HG03097 (cell line): Measurements from ENCODE around the gene RAB11FIP3.
"Not testable (repeated sequence)": the region's sequence is repeated elsewhere in the genome, so short reads cannot be mapped to it uniquely, and the experiment has no call there.

Experiments used
- ATAC-seq: cut with Tn5 transposase; IDR thresholded peaks from one replicate; pipeline ENCODE4 v1.9.1; 2021; ENCODE audit not compliant: unreplicated experiment, low FRiP score

RAB11FIP3 gene

DNA sequence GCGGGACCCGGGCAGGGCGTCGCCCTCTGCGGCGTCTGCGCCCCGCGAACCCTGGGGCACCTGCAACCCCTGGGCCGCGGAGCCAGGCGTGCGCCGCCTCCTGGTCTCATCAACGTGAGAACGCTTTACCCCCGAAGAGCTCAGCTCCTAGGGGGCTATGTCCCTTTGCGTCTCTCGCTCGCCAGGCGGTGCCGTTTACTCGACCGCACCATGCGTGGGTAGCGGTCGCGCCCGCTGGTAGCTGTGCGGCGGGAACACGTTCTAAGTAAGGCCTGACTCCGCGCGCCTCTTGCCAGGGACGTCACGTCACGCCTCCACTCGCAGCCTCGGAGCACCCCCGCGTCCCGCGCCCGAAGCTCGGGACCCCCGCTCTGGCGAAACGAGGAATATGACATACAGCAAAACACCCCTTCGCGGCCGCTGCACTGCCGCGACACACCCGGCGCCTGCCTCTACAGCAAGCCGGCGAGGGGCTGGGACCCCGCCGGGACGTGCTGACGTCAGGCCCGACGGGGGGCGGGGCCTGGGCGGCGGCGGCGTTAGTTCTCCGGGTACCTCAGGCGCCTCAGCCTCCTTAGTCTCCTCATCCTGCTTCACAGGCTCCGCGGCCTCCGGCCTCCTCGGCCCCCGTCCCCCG, at the start of gene RAB11FIP3:
Gene RAB11FIP3, plus strand, starts transcription at position 568 of the 637 bp plus-strand sequence. CDS start 358 bp downstream, outside the sequence.
- ATAC-seq, result peak; percentile 84

DNA sequence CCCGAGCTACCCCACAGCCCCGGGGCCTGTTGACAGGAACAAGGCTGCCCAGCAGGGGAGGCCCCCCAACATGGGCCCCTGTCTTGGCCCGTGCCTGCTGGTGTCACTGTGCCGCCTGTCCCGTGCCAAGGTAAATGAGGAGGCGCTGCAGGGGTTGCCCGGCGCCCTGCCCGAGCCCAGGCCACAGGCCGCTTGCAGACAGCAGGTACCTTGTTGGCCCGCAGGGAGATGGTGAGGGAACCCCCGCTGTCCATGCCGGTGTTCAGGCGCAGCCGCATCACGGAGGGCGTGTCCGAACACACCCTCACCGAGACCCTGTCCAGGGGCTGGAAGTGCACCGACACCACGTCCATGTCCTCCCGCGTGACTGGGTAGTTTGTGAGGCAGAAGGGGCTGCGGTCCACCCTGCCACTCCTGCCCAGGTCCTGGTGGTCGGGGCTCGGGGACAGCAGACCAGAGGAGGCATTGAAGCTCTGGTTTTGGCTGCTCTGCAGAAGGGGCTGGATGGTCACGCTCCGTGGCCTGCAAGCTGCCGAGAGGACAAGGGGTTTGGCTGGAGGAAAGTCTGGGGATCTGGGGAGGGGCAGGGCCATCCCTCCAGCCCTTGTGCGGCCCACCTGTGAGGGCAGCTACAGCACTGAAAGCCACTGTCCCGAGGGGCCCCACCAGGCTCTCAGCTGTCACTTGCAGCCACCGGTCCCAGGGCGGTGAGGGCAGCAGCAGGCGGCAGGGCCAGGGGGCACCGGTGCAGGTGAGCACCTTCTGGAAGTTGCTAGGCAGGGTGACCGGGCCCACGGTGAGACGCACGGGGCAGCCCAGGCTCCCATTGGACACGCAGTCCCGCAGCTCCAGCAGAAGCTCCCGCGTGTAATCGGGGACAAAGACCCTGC, 49.3 kb upstream of the RAB11FIP3 start:
- ATAC-seq, result no peak

GRCh38 chr16:376817-377418, 48.5 kb upstream of the RAB11FIP3 start:
- ATAC-seq, result no peak

DNA sequence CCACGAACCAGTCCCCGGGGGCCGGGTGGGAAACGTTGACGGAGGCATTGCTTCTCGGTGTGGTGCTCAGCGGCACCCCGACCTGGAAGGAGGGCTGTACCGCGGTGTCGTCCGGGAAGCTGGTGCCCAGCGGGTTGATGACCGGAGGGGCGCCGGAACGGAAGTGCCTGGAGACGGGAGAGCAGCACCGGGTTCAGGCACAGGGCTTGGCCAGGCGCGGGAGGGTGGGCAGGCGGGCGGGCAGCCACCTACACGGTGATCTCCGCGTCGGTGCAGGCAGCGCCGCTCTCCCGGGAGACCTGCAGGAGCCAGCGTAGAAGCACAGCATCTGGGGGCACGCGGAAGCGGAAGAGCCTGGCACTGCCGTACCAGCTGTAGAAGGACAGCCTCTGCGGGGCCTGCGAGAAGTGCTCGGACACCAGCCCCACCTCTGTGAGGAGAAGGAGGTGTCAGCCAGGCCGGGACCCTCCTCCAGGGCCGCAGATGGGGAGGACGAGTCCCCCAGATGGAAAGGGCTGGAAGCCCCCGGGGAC, 48.0 kb upstream of the RAB11FIP3 start:
- no peak for ATAC-seq

DNA sequence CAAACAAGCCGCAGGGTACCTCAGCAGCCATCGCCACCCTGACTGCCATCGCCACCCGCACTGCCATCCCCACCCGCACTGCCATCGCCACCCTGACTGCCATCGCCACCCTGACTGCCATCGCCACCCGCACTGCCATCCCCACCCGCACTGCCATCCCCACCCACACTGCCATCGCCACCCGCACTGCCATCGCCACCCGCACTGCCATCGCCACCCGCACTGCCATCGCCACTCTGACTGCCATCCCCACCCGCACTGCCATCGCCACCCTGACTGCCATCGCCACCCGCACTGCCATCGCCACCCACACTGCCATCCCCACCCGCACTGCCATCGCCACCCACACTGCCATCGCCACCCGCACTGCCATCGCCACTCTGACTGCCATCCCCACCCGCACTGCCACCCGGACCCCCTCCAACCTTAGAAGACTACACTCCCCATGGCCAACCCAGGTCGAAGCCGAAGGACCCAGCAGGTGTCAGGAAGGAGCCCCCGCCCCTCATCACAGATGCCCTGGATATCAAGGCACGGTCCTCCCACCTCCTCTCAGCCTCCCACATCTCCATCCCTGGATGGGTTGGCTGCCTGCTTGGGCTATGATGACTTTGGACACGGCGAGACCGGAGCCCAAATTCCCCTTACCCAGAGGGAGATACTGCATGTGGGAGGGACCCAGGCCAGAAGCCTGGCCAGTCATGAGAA, 47.2 kb upstream of the RAB11FIP3 start:
- not testable (repeated sequence) for ATAC-seq

DNA sequence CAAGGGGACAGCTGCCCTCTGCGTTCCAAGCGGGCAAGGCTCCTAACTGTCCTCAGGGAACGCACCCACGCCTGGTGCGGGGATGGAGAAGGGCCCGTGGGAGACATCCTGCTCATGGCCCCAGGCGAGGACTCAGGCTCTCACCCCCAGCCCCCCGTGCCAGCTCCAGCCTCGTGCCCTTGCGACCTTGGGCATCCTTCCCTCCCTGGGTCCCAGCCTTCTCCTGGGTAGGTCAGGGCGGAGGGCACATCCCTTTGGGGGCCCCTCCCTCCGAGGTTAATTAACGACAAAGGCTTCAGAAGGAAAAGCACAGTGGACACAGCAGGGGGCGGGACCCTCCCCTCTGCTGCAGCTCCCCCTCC, 46.6 kb upstream of the RAB11FIP3 start:
- ATAC-seq, result no peak

GRCh38 chr16:379183-379960, 46.1 kb upstream of the RAB11FIP3 start:
- no peak for ATAC-seq

DNA sequence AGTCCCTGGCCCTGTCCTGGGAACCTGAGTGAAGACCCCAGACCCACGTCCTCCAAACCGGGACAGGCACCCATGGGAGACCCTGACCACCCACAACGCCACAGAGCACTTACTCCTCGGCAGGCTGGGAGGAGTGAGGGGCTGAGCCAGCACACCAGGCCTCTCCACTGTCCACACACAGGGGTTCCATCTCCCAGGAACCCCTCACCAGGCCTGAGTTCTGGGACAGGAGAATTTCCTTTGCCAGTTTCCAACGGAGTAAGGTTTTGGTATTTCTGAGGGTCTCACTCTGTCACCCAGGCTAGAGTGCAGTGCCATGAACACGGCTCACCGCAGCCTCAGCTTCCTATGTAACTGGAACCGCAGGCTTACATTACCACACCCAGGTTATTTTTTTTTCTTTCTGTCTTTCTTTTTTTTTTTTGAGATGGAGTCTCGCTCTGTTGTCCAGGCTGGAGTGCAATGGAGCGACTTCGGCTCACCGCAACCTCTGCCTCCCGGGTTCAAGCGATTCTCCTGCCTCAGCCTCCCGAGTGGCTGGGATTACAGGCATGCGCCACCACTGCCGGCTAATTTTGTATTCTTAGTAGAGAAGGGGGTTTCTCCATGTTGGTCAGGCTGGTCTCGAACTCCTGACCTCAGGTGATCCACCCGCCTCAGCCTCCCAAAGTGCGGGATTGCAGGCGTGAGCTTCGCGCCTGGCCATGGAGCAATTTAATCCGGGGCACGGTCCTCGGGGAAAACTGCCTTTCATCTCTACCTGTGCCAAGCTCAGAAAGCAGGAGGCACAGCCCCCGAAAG, 45.3 kb upstream of the RAB11FIP3 start:
- no peak for ATAC-seq

DNA sequence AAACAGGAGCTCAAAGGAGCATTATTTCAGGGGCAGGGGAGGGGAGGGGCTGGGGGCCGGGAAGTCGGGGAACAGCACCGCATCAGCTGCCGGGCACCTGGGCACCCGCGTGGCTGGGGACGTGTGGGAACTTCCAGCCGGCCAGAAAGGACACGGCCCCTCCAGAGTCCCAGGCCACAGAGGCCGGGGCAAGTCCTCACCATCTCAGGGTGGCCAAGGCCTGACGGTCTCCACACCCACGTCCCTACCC, 44.8 kb upstream of the RAB11FIP3 start:
- no peak for ATAC-seq

- ATAC-seq, result peak; percentile 15
These were observed 44.2 kb upstream of the RAB11FIP3 start for GRCh38 chr16:381012-381788.

DNA sequence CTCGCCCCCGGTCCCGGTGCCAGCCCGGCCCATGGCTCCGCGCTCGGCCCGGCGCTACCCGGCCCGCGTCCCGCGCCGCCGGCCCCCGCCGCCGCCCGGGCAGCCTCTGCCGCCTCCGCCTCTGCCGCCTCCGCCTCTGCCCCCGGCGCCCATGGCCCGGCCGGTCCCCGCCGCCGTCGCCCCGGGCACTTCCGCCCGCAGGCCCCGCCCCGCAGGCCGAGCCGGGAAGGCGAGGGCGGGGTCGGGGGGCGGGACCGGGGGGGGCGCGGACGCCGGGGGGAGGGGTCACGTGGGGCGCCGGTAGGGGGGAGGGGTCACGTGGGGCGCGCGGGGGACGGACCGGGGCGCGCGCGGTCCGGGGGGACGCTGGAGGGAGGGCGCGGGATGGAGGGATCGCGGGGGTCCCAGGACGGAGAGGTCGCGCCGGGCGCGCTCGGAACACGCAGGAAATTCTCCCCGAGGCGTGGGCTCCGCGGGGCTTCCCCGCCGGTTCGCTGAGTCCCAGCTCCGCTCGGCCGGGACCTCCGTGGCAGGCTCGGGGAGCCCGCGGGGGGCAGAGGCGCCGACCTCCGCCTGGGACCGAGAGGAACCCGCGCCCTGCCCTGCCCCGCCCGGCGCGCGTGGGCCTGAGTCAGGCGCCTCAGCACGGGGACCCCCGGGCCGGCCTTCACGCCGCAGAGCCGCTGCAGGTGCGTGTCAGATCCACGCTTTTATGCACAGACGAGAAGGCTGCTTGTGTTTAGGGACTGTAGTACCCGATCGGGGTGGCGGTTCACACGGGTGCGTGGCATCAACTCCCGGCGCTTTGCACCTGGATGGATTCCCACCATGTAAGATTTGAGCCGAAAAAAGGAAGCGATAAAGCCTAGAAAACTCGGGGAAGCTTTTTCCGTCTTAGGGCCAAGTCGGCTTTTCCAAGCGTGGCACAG, 43.4 kb upstream of the RAB11FIP3 start, which contains the start of gene PGAP6:
Gene PGAP6, minus strand, starts transcription at position 190 of the 929 bp plus-strand sequence. Its CDS starts 157 bp downstream, at position 33.
- peak; percentile 38 for ATAC-seq

- peak; percentile 37 for ATAC-seq
These were observed 42.0 kb upstream of the RAB11FIP3 start for GRCh38 chr16:383326-384051.

GRCh38 chr16:386641-387156, 38.8 kb upstream of the RAB11FIP3 start:
- no peak for ATAC-seq

DNA sequence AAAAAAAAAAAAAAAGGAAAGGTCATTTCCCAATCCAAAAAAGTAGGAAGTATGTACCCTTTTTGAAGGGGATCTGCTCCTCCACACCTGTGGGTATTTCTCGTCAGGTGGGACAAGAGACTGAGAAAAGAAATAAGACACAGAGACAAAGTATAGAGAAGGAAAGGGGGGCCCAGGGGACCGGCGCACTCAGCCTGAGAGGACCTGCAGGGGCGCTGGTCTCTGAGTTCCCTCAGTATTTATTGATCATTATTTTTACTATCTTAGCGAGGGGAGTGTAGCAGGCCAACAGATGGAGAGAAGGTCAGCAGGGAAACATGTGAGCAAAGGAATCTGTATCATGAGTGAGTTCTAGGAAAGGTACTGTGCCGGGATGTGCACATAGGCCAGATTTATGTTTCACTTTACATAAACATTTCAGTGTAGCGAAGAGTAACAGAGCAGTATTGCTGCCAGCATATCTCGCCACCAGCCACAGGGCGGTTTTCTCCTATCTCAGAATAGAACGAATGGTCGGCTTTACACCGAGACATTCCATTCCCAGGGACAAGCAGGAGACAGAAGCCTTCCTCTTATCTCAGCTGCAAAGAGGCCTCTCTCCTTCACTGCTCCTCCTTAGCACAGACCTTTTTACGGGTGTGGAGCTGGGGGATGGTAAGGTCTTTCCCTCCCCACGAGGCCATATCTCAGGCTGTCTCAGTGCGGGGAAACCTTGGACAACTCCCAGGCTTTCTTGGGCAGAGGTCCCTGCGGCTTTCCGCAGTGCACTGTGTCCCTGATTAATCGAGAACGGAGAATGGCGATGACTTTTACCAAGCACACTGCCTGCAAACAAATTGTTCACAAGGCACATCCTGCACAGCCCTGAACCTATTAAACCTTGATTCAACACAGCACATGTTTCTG, 37.4 kb upstream of the RAB11FIP3 start:
- not testable (repeated sequence) for ATAC-seq

DNA sequence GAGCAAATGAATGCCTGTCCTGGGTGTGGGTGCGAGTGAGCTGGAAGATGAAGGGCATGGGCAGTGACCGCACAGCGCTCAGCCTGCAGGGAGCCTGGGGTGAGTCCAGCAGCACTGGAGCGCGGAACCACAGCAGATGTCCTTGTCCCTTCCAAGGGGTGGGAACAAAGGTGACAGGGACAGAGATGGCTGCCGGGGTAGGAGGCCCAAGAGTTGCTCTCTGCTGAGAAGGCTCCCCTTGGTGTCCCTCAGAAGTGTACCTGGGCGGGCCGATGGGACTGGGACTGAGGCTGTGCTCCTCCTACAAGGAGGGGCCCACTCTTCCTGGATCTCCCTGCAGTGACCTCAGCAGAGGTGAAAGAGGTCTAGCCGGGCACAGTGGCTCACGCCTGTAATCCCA, 36.1 kb upstream of the RAB11FIP3 start:
- ATAC-seq, result no peak
